Measurements from ENCODE around the gene R3HCC1L. TPM values are rescaled to one million over a fixed set of nuclear protein-coding genes. Genes with fewer than 3 reads are reported as not detected.
"Not testable (repeated sequence)": the region's sequence is repeated elsewhere in the genome, so short reads cannot be mapped to it uniquely, and the experiment has no call there.

The R3HCC1L gene
- polyA plus RNA-seq, 3 donors = 21.6 to 25.0 (median 22.6) TPM

DNA sequence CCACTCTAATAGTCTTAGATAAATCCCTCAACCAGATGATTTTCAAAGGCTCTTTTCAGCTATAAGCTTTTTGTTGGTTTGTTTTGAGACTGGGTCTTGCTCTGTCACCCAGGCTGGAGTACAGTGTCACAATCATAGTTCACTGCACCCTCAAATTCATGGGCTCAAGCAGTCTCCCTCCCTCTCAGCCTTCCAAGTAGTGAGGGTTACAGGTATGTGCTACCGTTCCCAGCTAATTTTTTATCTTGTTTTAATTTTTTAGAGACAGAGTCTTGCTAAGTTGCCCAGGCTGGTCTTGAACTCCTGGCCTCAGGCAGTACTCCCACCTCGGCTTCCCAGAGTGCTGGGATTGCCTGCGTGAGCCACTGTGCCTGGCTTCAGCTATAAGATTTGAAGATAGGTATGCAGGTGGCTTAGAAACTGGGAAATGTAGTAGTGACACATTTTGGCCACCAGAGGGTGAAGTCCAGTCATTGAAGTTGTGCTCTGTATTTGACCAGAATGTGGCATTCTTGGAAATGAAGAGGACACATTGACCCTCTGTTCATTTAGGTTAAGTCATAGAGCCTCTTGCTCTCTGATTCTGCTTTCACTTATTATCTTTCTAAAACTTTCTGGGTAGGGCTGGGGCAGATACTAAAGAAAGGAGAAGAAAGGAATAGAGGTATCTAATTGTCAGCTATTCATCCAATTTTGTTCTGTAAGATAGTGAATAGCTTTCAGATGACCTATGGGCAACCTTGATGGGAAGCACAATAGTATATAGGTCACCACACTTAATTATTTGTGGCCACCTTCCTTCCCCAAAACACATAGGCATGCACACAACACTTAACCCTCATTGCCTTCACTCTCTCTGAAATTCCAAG, 36.0 kb downstream of the R3HCC1L start:
- peak; percentile 12 to 36 (median 31) for DNase-seq (ENCODE audit: low read depth in 3 of 3, low spot score in 2 of 3)

DNA sequence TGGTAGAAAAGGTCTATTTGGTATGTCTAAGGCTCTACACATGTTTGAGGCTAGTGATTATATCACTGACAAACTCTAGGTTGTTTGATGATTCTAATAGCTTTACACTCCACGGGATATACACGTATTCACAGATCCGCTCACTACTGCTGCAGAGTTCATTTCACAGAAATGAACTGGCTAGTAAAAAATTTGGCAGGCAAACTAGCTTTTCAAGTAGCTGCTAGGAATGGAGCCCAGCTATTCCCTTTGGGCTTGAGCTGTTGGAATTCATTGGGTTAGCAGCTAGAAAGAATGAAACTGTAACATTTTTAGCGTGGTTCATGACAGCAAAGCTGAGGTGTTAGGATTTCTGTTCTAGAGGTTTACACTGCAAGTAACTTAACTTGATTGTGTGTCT, 37.6 kb downstream of the R3HCC1L start:
- DNase-seq (ENCODE audit: low read depth in 3 of 3, low spot score in 2 of 3) = no peak

DNA sequence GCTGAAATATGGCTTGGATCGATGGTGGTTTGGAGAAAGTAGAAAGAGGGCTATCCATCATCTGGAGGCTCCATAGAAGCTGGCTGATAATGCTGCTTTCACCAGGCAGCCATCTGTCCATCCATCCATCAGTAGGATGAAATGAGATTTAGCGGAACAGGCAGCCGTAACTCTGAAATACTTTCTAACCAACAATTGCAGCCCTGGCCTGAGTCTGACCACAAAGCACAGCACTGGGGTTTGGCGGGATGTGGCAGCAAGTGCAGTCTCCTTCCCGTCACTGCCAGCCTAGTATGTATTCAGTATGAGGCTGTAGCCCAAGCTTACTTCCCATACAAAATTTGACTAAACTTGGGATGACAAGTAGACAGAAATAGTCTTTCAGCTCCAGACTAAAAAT, 38.0 kb downstream of the R3HCC1L start:
- no peak for DNase-seq (ENCODE audit: low read depth in 3 of 3, low spot score in 2 of 3)

DNA sequence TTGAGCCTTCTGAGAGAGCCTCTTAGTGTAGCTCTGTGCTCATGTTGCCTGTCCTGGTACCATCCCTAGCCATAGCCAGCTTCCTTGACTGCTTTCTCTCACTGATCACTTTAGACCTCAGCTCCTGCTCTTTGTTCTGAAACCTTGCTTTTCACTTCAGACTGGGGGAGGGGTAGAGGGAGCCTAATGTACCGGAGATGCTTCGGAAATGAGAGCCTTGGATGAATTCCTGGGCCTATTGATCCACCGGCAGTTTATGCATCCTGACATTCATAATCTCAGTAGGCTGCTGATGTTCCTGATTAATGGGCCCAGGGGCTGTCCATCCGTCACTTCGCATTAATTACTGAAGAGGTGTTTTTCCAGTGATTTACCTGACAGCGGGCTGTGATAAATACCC, 38.8 kb downstream of the R3HCC1L start:
- DNase-seq (ENCODE audit: low read depth in 3 of 3, low spot score in 2 of 3) = no peak

DNA sequence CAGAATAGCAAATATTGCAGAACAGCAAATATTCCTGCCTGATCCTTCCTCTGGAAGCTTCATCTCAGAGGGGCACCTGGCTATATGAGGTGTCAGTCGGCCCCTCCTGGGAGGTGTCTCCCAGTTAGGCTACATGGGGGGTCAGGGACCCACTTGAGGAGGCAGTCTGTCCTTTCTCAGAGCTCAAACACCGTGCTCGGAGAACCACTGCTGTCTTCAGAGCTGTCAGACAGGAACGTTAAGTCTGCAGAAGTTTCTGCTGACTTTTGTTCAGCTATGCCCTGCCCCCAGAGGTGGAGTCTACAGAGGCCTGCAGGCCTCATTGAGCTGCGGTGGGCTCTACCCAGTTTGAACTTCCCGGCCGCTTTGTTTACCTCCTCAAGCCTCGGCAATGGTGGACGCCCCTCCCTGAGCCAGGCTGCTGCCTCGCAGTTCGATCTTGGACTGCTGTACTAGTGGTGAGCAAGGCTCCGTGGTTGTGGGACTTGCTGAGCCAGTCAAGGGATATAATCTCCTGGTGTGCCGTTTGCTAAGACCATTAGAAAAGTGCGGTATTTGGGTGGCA, 48.0 kb downstream of the R3HCC1L start:
- DNase-seq (ENCODE audit: low read depth in 3 of 3, low spot score in 2 of 3) = not testable (repeated sequence)

DNA sequence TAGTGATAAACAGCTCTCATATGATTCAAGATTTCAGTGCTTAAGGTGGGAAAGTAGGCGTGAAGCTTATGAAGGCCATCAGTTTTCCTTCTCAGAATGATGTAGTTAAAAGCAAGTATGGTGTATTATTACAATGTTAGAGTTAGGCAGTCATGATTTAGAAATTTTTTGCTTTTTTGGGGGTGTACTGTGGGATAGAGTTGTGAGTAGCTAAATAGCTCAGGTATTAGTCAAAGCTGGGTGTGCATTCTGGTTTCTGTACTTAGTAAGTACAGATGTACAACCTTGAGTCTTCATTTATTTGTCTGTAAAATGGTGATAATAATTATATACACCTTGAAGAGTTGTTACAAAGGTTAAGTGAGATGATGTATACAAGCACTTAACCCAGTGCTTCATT, 52.2 kb downstream of the R3HCC1L start:
- no peak for DNase-seq (ENCODE audit: low read depth in 3 of 3, low spot score in 2 of 3)

DNA sequence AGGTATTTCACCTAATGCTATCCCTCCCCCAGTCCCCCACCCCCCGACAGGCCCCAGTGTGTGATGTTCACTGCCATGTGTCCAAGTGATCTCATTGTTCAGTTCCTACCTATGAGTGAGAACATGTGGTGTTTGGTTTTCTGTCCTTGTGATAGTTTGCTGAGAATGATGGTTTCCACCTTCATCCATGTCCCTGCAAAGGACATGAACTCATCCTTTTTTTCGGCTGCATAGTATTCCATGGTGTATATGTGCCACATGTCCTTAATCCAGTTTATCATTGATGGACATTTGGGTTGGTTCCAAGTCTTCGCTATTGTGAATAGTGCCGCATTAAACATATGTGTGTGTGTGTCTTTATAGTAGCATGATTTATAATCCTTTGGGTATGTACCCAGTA, 56.3 kb downstream of the R3HCC1L start:
- DNase-seq (ENCODE audit: low read depth in 3 of 3, low spot score in 2 of 3) = not testable (repeated sequence)

DNA sequence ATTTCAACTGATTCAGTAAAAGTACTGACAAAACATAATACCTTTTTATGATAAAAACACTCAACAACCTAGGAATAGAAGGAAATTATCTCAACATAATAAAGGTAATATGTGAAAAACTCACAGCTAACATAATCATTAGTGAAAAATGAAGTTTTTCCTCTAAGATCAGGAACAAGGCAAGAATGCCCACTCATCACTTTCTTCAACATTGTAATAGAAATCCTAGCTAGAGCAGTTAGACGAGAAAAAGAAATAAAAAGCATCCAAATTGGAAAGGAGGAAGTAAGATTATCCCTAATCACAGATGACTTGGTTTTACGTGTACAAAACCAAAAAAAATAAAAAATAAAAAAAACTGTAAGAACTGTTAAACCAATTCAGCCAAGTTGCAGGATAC, 58.6 kb downstream of the R3HCC1L start:
- no peak for DNase-seq (ENCODE audit: low read depth in 3 of 3, low spot score in 2 of 3)

DNA sequence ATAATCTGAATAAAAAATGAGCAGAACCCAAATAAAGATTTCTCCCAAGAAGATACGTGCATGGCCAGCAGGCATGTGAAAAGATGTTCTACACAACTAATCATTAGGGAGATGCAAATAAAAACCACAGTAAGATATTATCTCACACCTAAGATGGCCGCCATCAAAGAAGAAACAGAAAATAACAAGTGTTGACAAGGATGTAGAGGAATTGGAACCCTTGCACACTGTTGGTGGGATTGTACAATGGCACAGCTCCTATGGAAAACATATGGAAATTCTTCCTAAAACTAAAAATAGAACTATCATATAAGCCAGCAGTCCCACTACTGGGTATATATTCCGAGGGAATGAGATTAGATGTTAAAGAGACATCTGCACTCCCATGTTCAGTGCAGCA, 60.2 kb downstream of the R3HCC1L start:
- no peak for DNase-seq (ENCODE audit: low read depth in 3 of 3, low spot score in 2 of 3)

DNA sequence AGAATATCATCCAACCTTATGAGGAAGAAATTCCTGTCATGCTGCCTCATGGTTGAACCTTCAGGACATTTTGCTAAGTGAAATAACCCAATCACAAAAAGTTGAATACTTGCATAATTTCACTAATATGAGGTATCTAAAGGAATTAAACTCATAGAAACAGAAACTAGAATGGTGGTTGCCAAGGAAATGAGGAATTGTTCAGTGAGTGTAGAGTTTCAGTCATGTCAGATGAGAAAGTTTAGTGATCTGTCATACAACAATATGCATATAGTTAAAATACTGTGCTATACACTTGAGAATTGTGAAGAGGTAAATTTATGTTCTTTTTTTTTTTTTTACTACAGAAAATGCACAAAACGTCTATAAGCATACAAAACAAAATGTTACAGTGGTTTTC, 60.7 kb downstream of the R3HCC1L start:
- DNase-seq (ENCODE audit: low read depth in 3 of 3, low spot score in 2 of 3) = no peak

DNA sequence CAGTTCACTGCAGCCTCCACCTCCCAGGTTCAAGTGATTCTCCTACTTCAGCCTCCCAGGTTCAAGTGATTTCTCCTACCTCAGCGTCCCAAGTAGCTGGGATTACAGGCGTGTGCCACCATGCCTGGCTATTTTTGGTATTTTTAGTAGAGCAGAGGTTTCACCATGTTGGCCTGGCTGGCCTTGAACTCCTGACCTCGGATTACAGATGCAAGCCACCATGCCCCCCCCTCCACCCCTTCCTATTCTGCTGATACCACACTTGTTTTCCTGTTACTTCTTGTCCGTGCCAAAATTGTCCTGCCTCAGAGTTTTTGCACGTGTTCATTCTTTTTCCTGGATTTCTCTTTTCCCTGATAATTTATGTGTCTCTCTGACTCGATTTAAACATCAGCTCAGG, 62.5 kb downstream of the R3HCC1L start:
- DNase-seq (ENCODE audit: low read depth in 3 of 3, low spot score in 2 of 3) = no peak

DNA sequence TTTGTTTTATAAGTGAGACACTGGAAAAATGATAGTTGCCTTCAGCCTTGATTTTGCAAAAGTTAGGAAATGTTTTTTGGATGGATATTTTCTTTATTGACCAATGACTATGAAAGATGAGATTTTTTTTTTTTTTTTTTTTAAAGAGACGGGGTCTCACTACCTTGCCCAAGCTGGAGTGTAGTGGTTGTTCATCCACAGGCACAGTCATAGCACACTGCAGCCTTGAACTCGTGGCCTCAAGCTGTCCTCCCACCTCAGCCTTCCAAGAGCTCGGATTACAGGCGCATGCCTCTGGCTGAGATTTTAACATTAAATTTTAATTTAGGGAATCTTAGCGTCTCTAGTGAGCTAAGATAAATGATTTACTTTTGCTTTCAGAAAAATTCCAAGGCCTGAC, 67.3 kb downstream of the R3HCC1L start:
- DNase-seq (ENCODE audit: low read depth in 3 of 3, low spot score in 2 of 3) = no peak

DNA sequence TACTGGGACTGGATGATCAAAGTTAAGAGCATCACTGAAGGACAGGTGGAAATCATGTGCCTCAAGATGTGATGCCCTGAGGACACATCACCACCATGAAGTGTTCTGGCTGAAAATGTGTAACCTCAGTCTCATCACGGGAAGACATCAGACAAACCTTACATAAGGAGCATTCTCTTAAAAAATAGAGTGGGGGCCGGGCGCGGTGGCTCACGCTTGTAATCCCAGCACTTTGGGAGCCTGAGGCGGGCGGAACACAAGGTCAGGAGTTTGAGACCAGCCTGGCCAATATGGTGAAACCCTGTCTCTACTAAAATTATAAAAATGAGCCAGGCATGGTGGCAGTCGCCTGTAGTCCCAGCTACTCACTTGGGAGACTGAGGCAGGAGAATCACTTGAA, 67.9 kb downstream of the R3HCC1L start:
- DNase-seq (ENCODE audit: low read depth in 3 of 3, low spot score in 2 of 3) = no peak

DNA sequence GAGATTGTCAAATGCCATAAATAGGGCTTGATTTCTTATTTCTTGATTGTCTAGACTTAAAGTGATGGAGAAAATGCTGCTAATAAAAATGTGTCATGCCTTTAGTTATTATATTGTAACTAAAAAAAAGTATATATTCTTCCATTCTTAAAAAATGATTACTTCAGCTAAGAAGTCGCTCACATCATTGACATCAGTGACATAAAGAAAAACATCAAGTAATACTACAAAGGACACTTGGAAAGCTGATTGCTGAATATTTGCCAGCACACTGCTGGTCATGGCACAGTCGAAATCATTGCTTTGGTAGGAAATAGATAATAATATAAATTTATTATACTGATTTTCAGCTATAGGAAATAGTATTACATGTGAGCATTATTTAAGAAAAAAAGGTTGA, 70.9 kb downstream of the R3HCC1L start:
- DNase-seq (ENCODE audit: low read depth in 3 of 3, low spot score in 2 of 3) = no peak

DNA sequence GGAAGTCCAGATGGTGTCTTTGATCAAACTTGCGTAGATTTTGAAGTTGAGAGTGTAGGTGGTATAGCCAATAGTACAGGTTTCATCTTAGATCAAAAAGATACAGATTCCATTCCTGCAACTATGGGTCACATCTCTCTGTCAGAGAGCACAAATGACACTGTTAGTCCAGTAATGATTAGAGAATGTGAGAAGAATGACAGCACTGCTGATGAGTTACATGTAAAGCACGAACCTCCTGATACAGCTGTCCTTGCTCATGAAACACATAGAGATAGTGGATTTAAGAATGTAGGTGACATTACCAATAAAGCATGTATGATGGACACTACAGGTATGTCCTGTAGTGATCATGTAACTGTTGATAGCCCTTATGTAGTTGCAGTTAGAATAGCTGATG, 74.5 kb downstream of the R3HCC1L start:
- no peak for DNase-seq (ENCODE audit: low read depth in 3 of 3, low spot score in 2 of 3)

DNA sequence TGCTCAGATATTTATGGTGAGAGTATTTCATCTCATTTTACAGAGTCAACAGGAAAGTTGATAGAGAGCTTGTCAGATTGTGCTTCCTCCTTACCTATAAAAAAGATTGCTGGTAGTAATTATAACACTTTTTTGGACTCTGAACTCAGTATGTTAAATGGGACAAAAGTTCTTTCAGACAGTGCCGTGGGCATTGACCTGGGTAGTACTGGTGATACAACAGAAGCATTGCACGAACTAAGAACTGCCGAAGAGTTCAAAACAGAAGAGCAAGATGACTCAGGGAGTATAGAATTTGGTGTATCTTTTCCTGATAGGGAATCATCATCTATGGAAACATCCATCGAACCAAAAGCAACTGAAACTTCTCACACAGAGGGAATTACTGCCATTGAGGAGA, 75.0 kb downstream of the R3HCC1L start:
- DNase-seq (ENCODE audit: low read depth in 3 of 3, low spot score in 2 of 3) = no peak

DNA sequence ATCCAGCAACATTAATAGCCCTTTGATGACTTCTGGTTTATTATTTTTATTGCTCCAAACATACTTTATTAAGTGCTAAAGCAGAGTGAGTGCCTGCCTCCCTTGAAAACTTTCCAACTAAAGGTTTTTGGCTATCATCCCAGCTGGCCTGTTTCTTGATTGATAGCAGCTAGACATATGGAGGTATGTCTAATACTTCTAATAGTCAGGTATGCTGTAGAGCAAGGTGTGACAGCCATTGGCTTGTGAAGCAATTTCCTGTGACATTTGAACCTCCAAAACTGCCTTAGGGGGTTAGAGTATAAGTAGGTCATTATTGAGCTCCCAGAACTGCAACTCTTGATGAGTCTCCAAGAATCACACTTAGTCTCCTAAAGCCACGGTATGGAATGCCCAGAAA, 77.7 kb downstream of the R3HCC1L start:
- no peak for DNase-seq (ENCODE audit: low read depth in 3 of 3, low spot score in 2 of 3)

DNA sequence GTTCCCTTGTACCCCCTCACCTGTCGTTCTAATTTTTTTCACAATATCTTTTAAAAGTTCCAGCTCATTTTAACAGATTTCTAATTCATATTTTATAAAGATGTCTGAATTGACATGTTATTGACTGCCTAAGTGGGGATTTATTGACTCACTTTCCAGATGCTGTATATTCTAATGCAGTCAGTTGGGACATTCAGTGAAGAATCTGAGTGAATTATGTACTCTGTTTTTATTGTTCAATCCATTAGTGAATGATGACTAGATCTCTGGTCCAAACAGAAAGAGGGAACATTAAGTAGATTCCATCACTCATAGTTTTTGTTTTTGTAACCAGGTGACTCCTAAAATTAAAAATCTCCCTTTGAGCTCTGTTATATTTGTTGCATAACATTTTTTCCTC, 79.3 kb downstream of the R3HCC1L start:
- no peak for DNase-seq (ENCODE audit: low read depth in 3 of 3, low spot score in 2 of 3)

DNA sequence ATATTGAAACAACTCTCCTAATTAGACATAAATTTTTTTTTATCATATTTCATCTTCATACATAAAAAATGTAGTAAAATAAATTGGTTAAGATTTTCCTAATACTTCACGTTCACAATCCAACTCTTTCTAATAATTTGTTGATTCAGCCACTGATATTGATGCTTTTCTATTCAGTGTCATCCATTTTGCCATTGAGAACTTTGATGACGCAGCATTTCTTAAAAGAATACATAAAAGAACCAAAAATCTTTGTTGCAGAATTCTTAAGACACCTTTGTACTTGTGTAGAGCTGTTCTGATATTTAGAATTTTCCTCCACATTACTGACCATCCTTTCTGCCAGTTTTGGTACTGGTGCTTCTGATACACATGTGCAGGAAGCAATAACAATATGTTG, 80.9 kb downstream of the R3HCC1L start:
- no peak for DNase-seq (ENCODE audit: low read depth in 3 of 3, low spot score in 2 of 3)

DNA sequence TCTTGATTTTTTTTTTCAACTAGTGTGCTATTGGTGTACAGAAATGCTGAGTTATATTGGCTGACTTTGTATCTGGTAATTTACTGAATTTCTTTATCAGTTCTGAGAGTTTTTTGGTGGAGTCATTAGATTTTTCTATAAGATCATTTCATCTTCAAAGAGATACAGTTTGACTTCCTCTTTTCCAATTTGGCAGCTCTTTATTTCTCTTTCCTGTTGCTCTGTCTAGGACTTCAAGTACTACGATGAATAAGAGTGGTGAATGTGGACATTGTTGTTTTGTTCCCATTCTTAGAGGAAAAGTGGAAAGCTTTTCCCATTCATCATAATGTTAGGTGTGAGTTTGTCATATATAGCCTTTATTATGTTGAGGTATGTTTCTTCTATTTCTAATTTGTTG, 83.3 kb downstream of the R3HCC1L start:
- DNase-seq (ENCODE audit: low read depth in 3 of 3, low spot score in 2 of 3) = no peak

DNA sequence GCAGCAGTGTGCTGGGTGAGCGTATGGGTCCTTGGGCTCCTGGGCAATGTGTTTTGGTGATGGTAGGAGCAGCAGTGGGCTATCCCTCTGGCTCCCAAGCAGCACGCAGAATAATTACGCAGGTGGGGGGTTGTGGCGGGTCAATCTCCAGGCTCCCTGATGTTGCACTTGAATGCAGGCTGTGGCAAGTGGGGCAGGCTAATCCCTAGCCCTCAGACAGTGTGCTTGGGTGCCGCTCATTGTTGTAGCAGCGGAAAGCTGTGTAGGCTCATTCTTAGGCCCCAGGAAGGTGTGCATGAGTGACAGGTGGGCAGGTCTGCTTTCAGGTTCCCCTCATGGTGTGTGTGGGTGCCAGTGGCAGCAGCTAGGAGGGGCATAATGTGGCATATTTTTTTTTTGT, 89.4 kb downstream of the R3HCC1L start:
- DNase-seq (ENCODE audit: low read depth in 3 of 3, low spot score in 2 of 3) = no peak

DNA sequence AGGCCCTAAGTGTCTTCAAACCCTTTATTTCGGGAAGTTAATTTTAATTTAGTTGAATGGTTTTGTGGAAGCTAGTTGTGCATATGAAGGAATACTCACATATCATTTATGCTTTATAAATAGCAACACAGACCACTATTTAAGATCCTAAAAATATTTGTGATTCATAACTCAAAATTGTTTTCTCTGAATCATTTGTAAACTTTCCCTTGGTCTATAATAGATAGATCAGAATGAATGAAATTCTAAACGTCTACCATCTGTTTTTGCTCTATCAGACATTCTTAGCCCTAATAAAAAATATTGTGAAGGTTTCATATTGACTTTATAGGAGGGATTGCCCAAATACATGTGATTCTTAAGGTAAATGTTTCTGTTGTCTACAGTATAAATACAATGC, 90.1 kb downstream of the R3HCC1L start:
- no peak for DNase-seq (ENCODE audit: low read depth in 3 of 3, low spot score in 2 of 3)

DNA sequence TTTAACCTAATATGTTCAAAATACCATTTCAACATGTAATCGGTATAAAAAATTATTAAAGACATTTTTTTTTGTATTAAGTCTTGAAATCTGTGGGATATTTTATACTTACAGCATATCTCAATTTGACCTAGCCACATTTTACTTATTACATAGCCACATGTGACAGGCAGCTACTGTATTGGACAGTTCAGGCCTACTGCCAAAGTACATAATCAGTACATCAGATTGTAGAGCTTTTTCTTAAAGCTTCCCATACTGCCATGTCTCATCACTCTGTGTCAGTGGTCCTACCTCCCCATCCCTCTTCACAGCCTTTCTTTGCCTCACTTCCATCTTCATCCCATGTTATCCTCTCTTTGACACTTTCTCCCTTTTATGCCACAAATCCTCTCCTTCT, 90.5 kb downstream of the R3HCC1L start:
- DNase-seq (ENCODE audit: low read depth in 3 of 3, low spot score in 2 of 3) = no peak
